Activated CD4-positive, alpha-beta T cell treated with anti-CD3 and anti-CD28 coated beads for 36 hours (primary cell): ENCODE measurements around the gene MLIP. TPM values are rescaled to one million over a fixed set of nuclear protein-coding genes. Genes with fewer than 3 reads are reported as not detected.

ENCODE experiments used
- ATAC-seq: fragments of 200-7000 bp; cut with Tn5 transposase; one replicate; pipeline ENCODE4 v1.10.0; 2021; ENCODE audit warnings: mild to moderate bottlenecking, moderate library complexity
- CTCF ChIA-PET: fragments of 350-600 bp; sonication (Branson Sonifier 250); formaldehyde crosslinking; loops from one replicate; lab custom pipeline; 2021; ENCODE audit warnings: antibody characterized with exemption; lab: Charles Lee
- POLR2A ChIA-PET: fragments of 350-600 bp; sonication (Branson Sonifier 250); formaldehyde crosslinking; loops from one replicate; lab custom pipeline; 2021; ENCODE audit warnings: antibody characterized with exemption, inconsistent platforms; lab: Charles Lee
- DNase-seq: peaks from one replicate; pipeline ENCODE4 v3.0.0-alpha.2; 2020
- H3K27ac Mint-ChIP-seq: one replicate; pipeline ENCODE4 v1.8.0; 2021; ENCODE audit warnings: mixed read lengths
- H3K27me3 Mint-ChIP-seq: one replicate; pipeline ENCODE4 v1.8.0; 2021; ENCODE audit warnings: mixed read lengths
- H3K36me3 Mint-ChIP-seq: one replicate; pipeline ENCODE4 v1.8.0; 2021; ENCODE audit warnings: low read depth, mixed read lengths
- H3K4me1 Mint-ChIP-seq: one replicate; pipeline ENCODE4 v1.8.0; 2021; ENCODE audit warnings: mixed read lengths
- H3K4me3 Mint-ChIP-seq: one replicate; pipeline ENCODE4 v1.8.0; 2021; ENCODE audit warnings: mild to moderate bottlenecking, moderate library complexity, mixed read lengths
- H3K9me3 Mint-ChIP-seq: one replicate; pipeline ENCODE4 v1.8.0; 2021; ENCODE audit warnings: low read depth, mixed read lengths
- intact Hi-C, 2 experiments: fragments of 100-400 bp; cut with DNase I in 1 of 2; cut with micrococcal nuclease in 1 of 2; formaldehyde crosslinking; loops; one replicate each; pipeline versions ENCODE4 v1.14.2 to v1.15.1; 2022 to 2024; cut with DNase I, micrococcal nuclease
- total RNA-seq, 2 experiments: library from RNA; stranded (reverse); gene quantifications; one replicate each; pipeline ENCODE4 v1.2.3, GENCODE V29; 2021

The MLIP gene
- total RNA-seq, 2 experiments from 2014 or later, result not detected

- CTCF ChIA-PET, result no interaction called here
- intact Hi-C loops, result loop anchor here in 1 of 2 experiments (10.0 kb wide), 1 partner anchor 278 kb away; no protein-coding TSS in a partner anchor
Measured at GRCh38 chr6:54262971-54263370, 151.7 kb downstream of the MLIP start.

GRCh38 chr6:54264581-54265272 is 153.5 kb downstream of the MLIP start:
- no peak for ATAC-seq
- POLR2A ChIA-PET, result no interaction called here
- DNase-seq, result no peak
- no peaks in the 10 kb centered on the region for H3K9me3 Mint-ChIP-seq
- H3K4me1 Mint-ChIP-seq, result no peaks in the 10 kb centered on the region
- no peaks in the 10 kb centered on the region for H3K36me3 Mint-ChIP-seq
- no peak overlapping the region for H3K4me3 Mint-ChIP-seq
- H3K27ac Mint-ChIP-seq, result no peak overlapping the region
- CTCF ChIA-PET, result no interaction called here
- peaks cover 3% of the 10 kb centered on the region for H3K27me3 Mint-ChIP-seq
- intact Hi-C loops, result loop anchor here (5.0 to 10.0 kb wide), 2 partner anchors 277 to 280 kb away; no protein-coding TSS in a partner anchor

More at GRCh38 chr6:54262971-54263370, 151.7 kb downstream of the MLIP start:
- ATAC-seq, result no peak
- Mint-ChIP-seq H3K27ac (no peak overlapping the region), H3K9me3 (no peaks in the 10 kb centered on the region), H3K36me3 (no peaks in the 10 kb centered on the region), H3K4me3 (no peak overlapping the region), H3K4me1 (no peaks in the 10 kb centered on the region), H3K27me3 (no peaks in the 10 kb centered on the region)
- no peak for DNase-seq
- POLR2A ChIA-PET, result no interaction called here

- POLR2A ChIA-PET, result no interaction called here
- Mint-ChIP-seq H3K4me3 (no peak overlapping the region), H3K27me3 (peaks cover 3% of the 10 kb centered on the region), H3K36me3 (no peaks in the 10 kb centered on the region), H3K4me1 (no peaks in the 10 kb centered on the region), H3K9me3 (no peaks in the 10 kb centered on the region), H3K27ac (no peak overlapping the region)
- CTCF ChIA-PET, result interaction anchor here (1.0 kb wide), 1 partner anchor 29 kb away, joined by 4 read pairs; no protein-coding TSS in a partner anchor
- DNase-seq (no peak), ATAC-seq (no peak)
- intact Hi-C loops, result loop anchor here (5.0 to 10.0 kb wide), 2 partner anchors 279 to 282 kb away; no protein-coding TSS in a partner anchor
Measured at GRCh38 chr6:54266400-54266923, 155.2 kb downstream of the MLIP start.

- Mint-ChIP-seq H3K27me3 (peaks cover 3% of the 10 kb centered on the region), H3K36me3 (no peaks in the 10 kb centered on the region), H3K4me1 (no peaks in the 10 kb centered on the region), H3K9me3 (no peaks in the 10 kb centered on the region), H3K4me3 (no peak overlapping the region), H3K27ac (no peak overlapping the region)
- ChIA-PET POLR2A (no interaction called here), CTCF (no interaction called here)
- intact Hi-C loops, result loop anchor here (5.0 to 10.0 kb wide), 2 partner anchors 280 to 283 kb away; no protein-coding TSS in a partner anchor
- no peak for ATAC-seq
- no peak for DNase-seq
Measured at GRCh38 chr6:54267798-54268197, 156.6 kb downstream of the MLIP start.

- H3K36me3 Mint-ChIP-seq, result no peaks in the 10 kb centered on the region
- DNase-seq (no peak), ATAC-seq (no peak)
- H3K4me1 Mint-ChIP-seq, result no peaks in the 10 kb centered on the region
- ChIA-PET POLR2A (no interaction called here), CTCF (no interaction called here)
- peaks cover 2% of the 10 kb centered on the region for H3K9me3 Mint-ChIP-seq
- intact Hi-C loops, result no loop called here
- no peak overlapping the region for H3K4me3 Mint-ChIP-seq
- peaks cover 5% of the 10 kb centered on the region for H3K27me3 Mint-ChIP-seq
- no peak overlapping the region for H3K27ac Mint-ChIP-seq
Measured at GRCh38 chr6:54273214-54273820, 162.1 kb downstream of the MLIP start.

GRCh38 chr6:54274383-54274782 is 163.1 kb downstream of the MLIP start:
- Mint-ChIP-seq H3K36me3 (no peaks in the 10 kb centered on the region), H3K4me1 (no peaks in the 10 kb centered on the region), H3K9me3 (peaks cover 2% of the 10 kb centered on the region), H3K4me3 (no peak overlapping the region), H3K27me3 (peaks cover 2% of the 10 kb centered on the region), H3K27ac (no peak overlapping the region)
- POLR2A ChIA-PET, result no interaction called here
- CTCF ChIA-PET, result no interaction called here
- no peak for DNase-seq
- intact Hi-C loops, result no loop called here
- ATAC-seq, result no peak

GRCh38 chr6:54282186-54282585 is 170.9 kb downstream of the MLIP start:
- DNase-seq (no peak), ATAC-seq (no peak)
- POLR2A ChIA-PET, result no interaction called here
- peaks cover 2% of the 10 kb centered on the region for H3K9me3 Mint-ChIP-seq
- CTCF ChIA-PET, result no interaction called here
- no peak overlapping the region for H3K27ac Mint-ChIP-seq
- H3K4me3 Mint-ChIP-seq, result no peak overlapping the region
- H3K36me3 Mint-ChIP-seq, result no peaks in the 10 kb centered on the region
- no peaks in the 10 kb centered on the region for H3K4me1 Mint-ChIP-seq
- intact Hi-C loops, result no loop called here
- peaks cover under 1% of the 10 kb centered on the region for H3K27me3 Mint-ChIP-seq

- H3K9me3 Mint-ChIP-seq, result peaks cover 2% of the 10 kb centered on the region
- ChIA-PET CTCF (interaction anchor here (0.6 kb wide), 1 partner anchor 25 kb away, joined by 3 read pairs; no protein-coding TSS in a partner anchor), POLR2A (no interaction called here)
- ATAC-seq (no peak), DNase-seq (no peak)
- H3K27ac Mint-ChIP-seq, result no peak overlapping the region
- H3K4me1 Mint-ChIP-seq, result no peaks in the 10 kb centered on the region
- H3K27me3 Mint-ChIP-seq, result no peaks in the 10 kb centered on the region
- intact Hi-C loops, result no loop called here
- H3K36me3 Mint-ChIP-seq, result no peaks in the 10 kb centered on the region
- H3K4me3 Mint-ChIP-seq, result no peak overlapping the region
Measured at GRCh38 chr6:54284161-54284860, 173.1 kb downstream of the MLIP start.

- Mint-ChIP-seq H3K27ac (no peak overlapping the region), H3K9me3 (peaks cover 2% of the 10 kb centered on the region), H3K27me3 (no peaks in the 10 kb centered on the region), H3K4me1 (no peaks in the 10 kb centered on the region), H3K4me3 (no peak overlapping the region), H3K36me3 (no peaks in the 10 kb centered on the region)
- intact Hi-C loops, result no loop called here
- ATAC-seq, result no peak
- POLR2A ChIA-PET, result no interaction called here
- no peak for DNase-seq
- CTCF ChIA-PET, result no interaction called here
Measured at GRCh38 chr6:54285595-54285994, 174.4 kb downstream of the MLIP start.

GRCh38 chr6:54286141-54286540 is 174.9 kb downstream of the MLIP start:
- ATAC-seq, result no peak
- peaks cover 4% of the 10 kb centered on the region for H3K9me3 Mint-ChIP-seq
- no peak overlapping the region for H3K27ac Mint-ChIP-seq
- no peak for DNase-seq
- no peak overlapping the region for H3K4me3 Mint-ChIP-seq
- intact Hi-C loops, result no loop called here
- POLR2A ChIA-PET, result no interaction called here
- no peaks in the 10 kb centered on the region for H3K36me3 Mint-ChIP-seq
- H3K4me1 Mint-ChIP-seq, result peaks cover 3% of the 10 kb centered on the region
- H3K27me3 Mint-ChIP-seq, result no peaks in the 10 kb centered on the region
- CTCF ChIA-PET, result interaction anchor here (0.6 kb wide), 1 partner anchor 26 kb away, joined by 3 read pairs; no protein-coding TSS in a partner anchor

- POLR2A ChIA-PET, result no interaction called here
- DNase-seq (no peak), ATAC-seq (no peak)
- Mint-ChIP-seq H3K27me3 (no peaks in the 10 kb centered on the region), H3K9me3 (peaks cover 7% of the 10 kb centered on the region), H3K4me1 (peaks cover 10% of the 10 kb centered on the region), H3K27ac (no peak overlapping the region), H3K4me3 (no peak overlapping the region), H3K36me3 (no peaks in the 10 kb centered on the region)
- intact Hi-C loops, result no loop called here
- CTCF ChIA-PET, result no interaction called here
Measured at GRCh38 chr6:54288474-54288873, 177.2 kb downstream of the MLIP start.
